ENCODE results near the gene SLC2A14.
"Not testable (repeated sequence)": the region's sequence is repeated elsewhere in the genome, so short reads cannot be mapped to it uniquely, and the experiment has no call there.

The SLC2A14 gene

DNA sequence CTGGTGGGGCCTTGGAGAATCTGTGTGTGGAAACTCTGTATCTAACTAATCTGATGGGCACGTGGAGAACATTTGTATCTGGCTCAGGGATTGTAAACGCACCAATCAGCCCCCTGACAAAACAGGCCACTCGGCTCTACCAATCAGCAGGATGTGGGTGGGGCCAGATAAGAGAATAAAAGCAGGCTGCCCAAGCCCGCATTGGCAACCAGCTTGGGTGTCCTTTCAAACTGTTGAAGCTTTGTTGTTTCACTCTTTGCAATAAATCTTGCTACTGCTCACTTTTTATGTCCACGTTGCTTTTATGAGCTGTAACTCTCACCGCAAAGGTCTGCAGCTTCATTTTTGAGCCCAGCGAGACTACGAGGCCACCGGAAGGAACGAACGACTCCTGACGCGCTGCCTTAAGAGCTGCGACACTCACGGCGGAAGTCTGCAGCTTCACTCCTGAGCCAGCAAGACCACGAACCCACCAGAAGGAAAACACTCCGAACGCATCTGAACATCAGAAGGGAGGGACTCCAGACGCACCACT, 9.8 kb downstream of the SLC2A14 start:
- H3K9me3 ChIP-seq (ENCODE audit: control insufficient read depth, low read length); H3K4me3 ChIP-seq (ENCODE audit: low read length); H3K36me3 ChIP-seq (ENCODE audit: control insufficient read depth, insufficient read depth, low read length); H3K27me3 ChIP-seq (ENCODE audit: control insufficient read depth, insufficient read depth, low read length); H3K4me1 ChIP-seq (ENCODE audit: control insufficient read depth, insufficient read depth, low read length); H3K9ac ChIP-seq (ENCODE audit: low read length): not testable (repeated sequence)

DNA sequence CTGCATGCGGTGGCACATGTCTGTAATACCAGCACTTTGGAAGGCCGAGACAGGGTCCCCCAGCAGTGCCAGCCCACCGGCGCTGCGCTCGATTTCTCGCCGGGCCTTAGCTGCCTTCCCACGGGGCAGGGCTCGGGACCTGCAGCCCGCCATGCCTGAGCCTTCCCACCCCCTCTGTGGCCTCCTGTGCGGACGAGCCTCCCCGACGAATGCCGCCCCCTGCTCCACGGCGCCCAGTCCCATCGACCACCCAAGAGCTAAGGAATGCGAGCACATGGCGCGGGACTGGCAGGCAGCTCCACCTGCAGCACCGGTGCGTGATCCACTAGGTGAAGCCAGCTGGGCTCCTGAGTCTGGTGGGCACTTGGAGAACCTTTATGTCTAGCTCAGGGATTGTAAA, 10.4 kb downstream of the SLC2A14 start:
- H3K9me3 ChIP-seq (ENCODE audit: control insufficient read depth, low read length); H3K27me3 ChIP-seq (ENCODE audit: control insufficient read depth, insufficient read depth, low read length); H3K4me3 ChIP-seq (ENCODE audit: low read length); H3K36me3 ChIP-seq (ENCODE audit: control insufficient read depth, insufficient read depth, low read length); H3K9ac ChIP-seq (ENCODE audit: low read length); H3K4me1 ChIP-seq (ENCODE audit: control insufficient read depth, insufficient read depth, low read length): not testable (repeated sequence)

DNA sequence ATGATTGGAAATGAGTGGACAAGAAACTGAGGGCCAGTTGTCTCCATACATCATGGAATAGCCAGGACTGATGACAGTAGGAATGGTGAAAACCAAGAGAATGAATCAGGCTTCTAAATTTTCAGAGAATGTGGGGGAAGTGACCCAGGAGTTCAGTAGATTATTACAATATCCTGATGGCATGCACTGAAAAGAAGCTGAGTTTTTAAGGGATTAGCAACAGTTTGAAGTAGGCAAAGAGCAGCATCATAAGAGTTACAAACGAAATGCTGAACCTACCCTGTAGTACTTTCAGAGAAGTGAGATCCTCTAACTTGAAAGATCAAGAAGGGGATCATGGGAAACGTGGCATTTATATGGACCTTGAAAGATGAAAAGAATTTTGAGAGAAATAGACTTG, 13.2 kb downstream of the SLC2A14 start:
- Histone ChIP-seq H3K9me3 (ENCODE audit: control insufficient read depth, low read length) (no peaks in the 10 kb centered on the region), H3K9ac (ENCODE audit: low read length) (no peak overlapping the region), H3K4me3 (ENCODE audit: low read length) (no peak overlapping the region), H3K27me3 (ENCODE audit: control insufficient read depth, insufficient read depth, low read length) (no peaks in the 10 kb centered on the region), H3K36me3 (ENCODE audit: control insufficient read depth, insufficient read depth, low read length) (no peaks in the 10 kb centered on the region), H3K4me1 (ENCODE audit: control insufficient read depth, insufficient read depth, low read length) (no peaks in the 10 kb centered on the region)

DNA sequence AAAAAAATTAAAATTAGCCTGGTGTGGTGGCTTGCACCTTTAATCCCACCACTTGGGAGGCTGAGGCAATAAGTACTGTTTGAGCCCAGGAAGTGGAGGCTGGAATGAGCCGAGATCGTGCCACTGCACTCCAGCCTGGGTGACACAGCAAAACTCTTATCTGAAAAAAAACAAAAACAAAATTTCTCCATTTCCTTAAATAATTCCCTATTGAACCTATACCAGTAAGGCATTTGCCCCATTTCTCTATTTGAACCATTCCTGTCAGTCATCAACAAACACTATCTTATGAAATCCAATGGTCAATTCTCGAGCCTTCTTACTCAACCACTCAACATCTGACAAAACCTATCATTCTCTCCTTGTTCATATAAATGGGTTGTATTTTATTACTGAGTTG, 14.7 kb downstream of the SLC2A14 start:
- Histone ChIP-seq H3K9me3 (ENCODE audit: control insufficient read depth, low read length) (no peaks in the 10 kb centered on the region), H3K4me3 (ENCODE audit: low read length) (no peak overlapping the region), H3K9ac (ENCODE audit: low read length) (no peak overlapping the region), H3K4me1 (ENCODE audit: control insufficient read depth, insufficient read depth, low read length) (no peaks in the 10 kb centered on the region), H3K36me3 (ENCODE audit: control insufficient read depth, insufficient read depth, low read length) (no peaks in the 10 kb centered on the region), H3K27me3 (ENCODE audit: control insufficient read depth, insufficient read depth, low read length) (no peaks in the 10 kb centered on the region)

DNA sequence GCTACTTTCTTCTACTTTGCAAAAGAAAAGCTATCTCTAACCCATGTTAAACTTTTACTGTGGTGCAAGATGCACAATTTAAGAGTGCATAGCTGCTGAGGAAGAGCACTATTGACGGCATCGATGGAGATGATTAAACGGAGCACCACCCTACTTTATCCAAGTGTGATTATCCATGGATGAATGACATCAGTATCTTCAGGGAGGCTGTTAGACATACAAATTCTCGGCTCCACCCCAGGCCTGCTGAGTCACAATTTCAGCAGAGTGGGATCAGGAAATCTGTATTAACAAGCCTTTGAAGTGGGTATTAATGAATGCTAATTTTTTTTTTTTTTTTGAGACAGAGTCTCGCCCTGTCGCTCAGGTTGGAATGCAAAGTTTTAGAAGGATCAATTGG, 16.2 kb downstream of the SLC2A14 start:
- Histone ChIP-seq H3K4me1 (ENCODE audit: control insufficient read depth, insufficient read depth, low read length) (no peaks in the 10 kb centered on the region), H3K4me3 (ENCODE audit: low read length) (no peak overlapping the region), H3K36me3 (ENCODE audit: control insufficient read depth, insufficient read depth, low read length) (no peaks in the 10 kb centered on the region), H3K27me3 (ENCODE audit: control insufficient read depth, insufficient read depth, low read length) (no peaks in the 10 kb centered on the region), H3K9ac (ENCODE audit: low read length) (no peak overlapping the region), H3K9me3 (ENCODE audit: control insufficient read depth, low read length) (no peaks in the 10 kb centered on the region)

DNA sequence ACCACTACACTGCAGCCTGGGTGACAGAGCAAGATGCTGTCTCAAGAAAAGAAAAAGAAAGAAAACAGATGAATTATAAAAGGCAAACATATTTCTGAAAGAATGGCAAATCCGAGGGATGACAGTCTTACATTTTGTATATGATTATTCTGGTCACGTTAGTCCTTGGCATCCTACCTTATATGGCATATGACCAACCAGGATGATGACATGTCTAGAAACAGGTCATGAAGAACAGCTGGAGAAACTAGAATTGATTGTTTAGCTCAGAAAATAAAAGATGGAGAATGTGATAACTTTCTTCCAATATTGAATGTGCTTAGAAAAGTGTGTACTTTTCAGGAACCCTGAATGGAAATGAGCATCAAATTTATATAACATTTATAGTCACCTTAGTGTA, 19.2 kb downstream of the SLC2A14 start:
- Histone ChIP-seq H3K36me3 (ENCODE audit: control insufficient read depth, insufficient read depth, low read length) (no peaks in the 10 kb centered on the region), H3K4me3 (ENCODE audit: low read length) (no peak overlapping the region), H3K9ac (ENCODE audit: low read length) (no peak overlapping the region), H3K27me3 (ENCODE audit: control insufficient read depth, insufficient read depth, low read length) (no peaks in the 10 kb centered on the region), H3K9me3 (ENCODE audit: control insufficient read depth, low read length) (no peaks in the 10 kb centered on the region), H3K4me1 (ENCODE audit: control insufficient read depth, insufficient read depth, low read length) (no peaks in the 10 kb centered on the region)

DNA sequence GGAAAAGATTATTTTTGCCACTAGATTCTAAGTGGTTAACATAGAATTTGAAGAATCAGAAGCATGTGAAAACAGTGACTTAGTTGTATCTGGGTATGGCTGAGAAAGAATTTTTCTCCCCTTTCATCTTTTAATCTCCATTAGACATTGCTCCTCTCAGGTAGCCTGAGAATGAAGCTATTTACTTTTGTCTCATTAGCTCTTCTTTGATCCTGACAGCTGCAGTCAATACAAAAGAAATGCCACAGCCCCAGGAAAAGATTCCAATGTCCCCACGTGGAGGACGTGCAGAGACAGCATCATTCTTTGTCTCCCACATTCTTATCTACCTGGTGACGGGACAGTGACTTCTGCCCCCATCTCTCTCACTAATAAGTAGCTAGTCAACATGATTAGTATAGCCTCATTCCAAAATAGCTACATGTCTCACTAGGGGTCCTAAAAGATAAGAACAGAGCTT, 21.1 kb downstream of the SLC2A14 start:
- not testable (repeated sequence) for H3K9ac ChIP-seq (ENCODE audit: low read length); H3K4me1 ChIP-seq (ENCODE audit: control insufficient read depth, insufficient read depth, low read length); H3K27me3 ChIP-seq (ENCODE audit: control insufficient read depth, insufficient read depth, low read length); H3K36me3 ChIP-seq (ENCODE audit: control insufficient read depth, insufficient read depth, low read length); H3K9me3 ChIP-seq (ENCODE audit: control insufficient read depth, low read length); H3K4me3 ChIP-seq (ENCODE audit: low read length)

DNA sequence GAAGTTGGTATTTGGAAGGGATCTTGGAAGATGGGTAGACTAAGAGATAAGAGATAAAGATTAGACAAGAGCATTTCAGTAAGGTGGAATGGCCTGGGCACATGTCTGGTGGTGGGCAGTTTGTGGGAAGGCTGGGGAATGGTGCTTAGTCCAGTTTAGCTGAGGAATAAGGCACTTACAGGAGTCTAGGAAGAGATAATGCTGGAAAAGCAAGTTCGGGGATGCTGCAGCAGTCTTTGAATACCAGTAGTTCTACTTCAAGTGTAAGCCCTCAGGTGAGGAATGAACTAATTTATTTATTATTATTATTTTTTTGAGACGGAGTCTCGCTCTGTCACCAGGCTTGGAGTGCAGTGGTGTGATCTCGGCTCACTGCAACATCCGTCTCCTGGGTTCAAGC, 22.6 kb downstream of the SLC2A14 start:
- H3K9me3 ChIP-seq (ENCODE audit: control insufficient read depth, low read length); H3K9ac ChIP-seq (ENCODE audit: low read length); H3K4me1 ChIP-seq (ENCODE audit: control insufficient read depth, insufficient read depth, low read length); H3K36me3 ChIP-seq (ENCODE audit: control insufficient read depth, insufficient read depth, low read length); H3K4me3 ChIP-seq (ENCODE audit: low read length); H3K27me3 ChIP-seq (ENCODE audit: control insufficient read depth, insufficient read depth, low read length): not testable (repeated sequence)

DNA sequence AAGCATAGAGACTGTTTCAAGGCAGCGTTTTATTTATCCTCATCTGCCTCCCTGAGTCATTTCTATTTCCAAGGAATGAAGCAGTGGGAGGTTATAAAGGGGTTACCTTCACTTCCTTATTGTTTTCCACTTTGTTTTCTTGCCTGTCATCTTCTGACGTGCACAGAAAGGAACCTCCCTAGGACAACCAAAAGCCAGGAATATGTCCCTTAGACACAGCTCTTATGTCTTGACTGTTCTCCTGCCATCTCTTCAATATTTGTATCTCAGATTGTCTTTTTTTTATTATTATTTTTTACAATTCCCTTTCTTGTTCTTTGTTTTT, 24.7 kb downstream of the SLC2A14 start:
- H3K4me3 ChIP-seq (ENCODE audit: low read length); H3K9me3 ChIP-seq (ENCODE audit: control insufficient read depth, low read length); H3K9ac ChIP-seq (ENCODE audit: low read length); H3K36me3 ChIP-seq (ENCODE audit: control insufficient read depth, insufficient read depth, low read length); H3K27me3 ChIP-seq (ENCODE audit: control insufficient read depth, insufficient read depth, low read length); H3K4me1 ChIP-seq (ENCODE audit: control insufficient read depth, insufficient read depth, low read length): not testable (repeated sequence)

DNA sequence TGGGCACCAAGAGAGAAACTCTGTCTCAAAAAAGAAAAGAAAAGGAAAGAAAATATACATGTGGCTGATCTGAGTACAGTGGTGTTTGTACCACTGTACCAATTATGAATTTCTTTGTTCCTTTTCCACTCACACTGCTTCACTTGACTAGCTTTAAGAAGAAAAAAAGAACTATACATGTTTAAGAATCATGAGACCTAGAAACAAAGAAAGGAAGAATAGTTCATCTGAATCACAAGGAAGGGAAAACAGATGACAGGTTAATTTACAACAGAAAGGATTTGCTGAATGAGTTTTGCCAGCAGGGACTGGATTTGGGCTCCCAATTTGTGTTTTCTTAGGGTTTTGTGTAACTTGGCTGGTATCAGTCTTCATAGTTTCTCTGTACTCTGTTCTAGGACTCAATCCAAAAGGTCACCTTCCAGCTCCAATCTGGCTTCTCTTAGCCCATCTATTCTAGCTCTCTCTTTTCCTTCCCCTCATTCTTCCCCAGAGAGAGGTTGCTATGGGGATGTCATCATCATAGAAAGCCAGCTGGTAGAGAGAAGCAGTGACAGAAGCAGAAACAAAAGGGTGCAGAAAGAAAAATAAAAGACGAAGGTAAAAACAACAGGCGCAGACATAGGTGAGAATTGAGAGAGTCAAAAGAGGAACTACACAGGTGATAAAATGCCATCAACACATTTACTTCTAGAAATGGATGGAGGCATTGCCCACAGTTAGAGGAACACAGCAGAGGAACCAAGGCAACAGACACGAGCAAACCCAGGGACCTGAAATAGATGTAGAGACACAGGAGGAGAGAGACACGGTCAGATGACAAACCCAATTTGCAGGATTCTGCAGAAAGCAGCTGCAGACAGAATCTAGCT, 25.3 kb downstream of the SLC2A14 start:
- H3K4me3 ChIP-seq (ENCODE audit: low read length); H3K9ac ChIP-seq (ENCODE audit: low read length); H3K9me3 ChIP-seq (ENCODE audit: control insufficient read depth, low read length); H3K4me1 ChIP-seq (ENCODE audit: control insufficient read depth, insufficient read depth, low read length); H3K27me3 ChIP-seq (ENCODE audit: control insufficient read depth, insufficient read depth, low read length); H3K36me3 ChIP-seq (ENCODE audit: control insufficient read depth, insufficient read depth, low read length): not testable (repeated sequence)

DNA sequence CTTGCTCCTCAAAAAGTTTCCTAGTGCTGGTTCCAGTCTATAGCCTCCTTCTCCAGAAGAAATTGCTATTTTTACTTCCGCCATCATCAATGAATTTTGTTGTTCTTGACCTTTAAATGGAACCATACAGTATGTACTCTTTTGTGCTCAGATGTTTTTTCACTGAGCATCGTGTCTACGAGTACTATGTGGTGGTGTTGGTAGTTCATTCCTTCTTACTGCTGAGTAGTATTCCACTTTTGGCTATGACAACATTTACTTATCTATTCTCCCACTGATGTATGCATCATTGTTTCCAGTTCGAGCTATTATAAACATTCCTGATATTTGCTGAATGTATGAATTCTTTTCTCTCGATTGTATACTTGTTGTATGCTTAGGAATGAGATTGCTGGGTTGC, 28.6 kb downstream of the SLC2A14 start:
- no peaks in the 10 kb centered on the region for H3K4me1 ChIP-seq (ENCODE audit: control insufficient read depth, insufficient read depth, low read length)
- no peaks in the 10 kb centered on the region for H3K36me3 ChIP-seq (ENCODE audit: control insufficient read depth, insufficient read depth, low read length)
- no peak overlapping the region for H3K4me3 ChIP-seq (ENCODE audit: low read length)
- no peaks in the 10 kb centered on the region for H3K9me3 ChIP-seq (ENCODE audit: control insufficient read depth, low read length)
- no peaks in the 10 kb centered on the region for H3K27me3 ChIP-seq (ENCODE audit: control insufficient read depth, insufficient read depth, low read length)
- no peak overlapping the region for H3K9ac ChIP-seq (ENCODE audit: low read length)

DNA sequence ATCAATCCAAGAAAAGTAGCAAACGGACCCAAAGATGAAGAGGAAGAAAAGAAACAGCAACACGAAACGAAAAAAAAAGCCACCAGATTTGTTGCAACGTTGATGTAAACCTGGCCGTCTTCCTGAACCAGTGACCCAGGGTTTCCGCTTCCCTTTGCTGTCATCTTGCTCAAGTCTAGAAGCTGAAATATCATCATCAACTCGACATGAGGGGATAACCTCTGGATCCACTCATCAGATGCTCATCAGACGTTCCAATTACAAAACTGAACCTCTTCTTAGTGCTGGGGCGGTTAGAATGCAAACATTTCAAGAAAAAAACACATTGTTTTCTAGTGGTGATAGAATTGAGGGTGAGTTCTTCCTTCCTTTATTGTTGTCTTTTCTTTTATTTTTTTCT, 29.1 kb downstream of the SLC2A14 start:
- H3K27me3 ChIP-seq (ENCODE audit: control insufficient read depth, insufficient read depth, low read length); H3K9me3 ChIP-seq (ENCODE audit: control insufficient read depth, low read length); H3K36me3 ChIP-seq (ENCODE audit: control insufficient read depth, insufficient read depth, low read length); H3K4me3 ChIP-seq (ENCODE audit: low read length); H3K9ac ChIP-seq (ENCODE audit: low read length); H3K4me1 ChIP-seq (ENCODE audit: control insufficient read depth, insufficient read depth, low read length): not testable (repeated sequence)

DNA sequence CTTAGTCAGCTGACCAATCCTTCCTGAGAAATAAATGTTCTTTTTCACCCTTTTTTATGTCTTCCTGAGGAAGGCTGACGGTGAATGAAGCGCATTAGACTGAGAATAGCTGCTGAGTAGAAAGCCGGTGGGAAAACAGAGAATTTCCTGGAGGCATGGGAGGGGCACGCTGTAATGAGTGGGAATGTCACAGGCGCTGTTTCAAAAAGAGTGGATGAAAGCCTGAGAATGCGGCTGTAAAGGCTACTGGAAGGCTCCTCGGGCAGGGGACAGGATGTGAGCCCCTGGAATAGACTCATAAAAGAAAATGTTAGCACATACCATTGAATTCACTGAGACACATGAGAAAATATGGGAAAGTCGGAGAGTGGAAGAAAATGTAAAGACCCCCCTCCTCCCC, 29.6 kb downstream of the SLC2A14 start:
- not testable (repeated sequence) for H3K27me3 ChIP-seq (ENCODE audit: control insufficient read depth, insufficient read depth, low read length); H3K4me1 ChIP-seq (ENCODE audit: control insufficient read depth, insufficient read depth, low read length); H3K36me3 ChIP-seq (ENCODE audit: control insufficient read depth, insufficient read depth, low read length); H3K9ac ChIP-seq (ENCODE audit: low read length); H3K9me3 ChIP-seq (ENCODE audit: control insufficient read depth, low read length); H3K4me3 ChIP-seq (ENCODE audit: low read length)
